Motor neuron (in vitro differentiated cells): ENCODE results near the gene TSPAN6. TPM values are rescaled to one million over a fixed set of nuclear protein-coding genes. Genes with fewer than 3 reads are reported as not detected.
A peak's percentile ranks its signal among the peaks of the same experiment; 100 is the strongest.

Experiments
- ATAC-seq, 8 experiments: fragments of 200-7000 bp; cut with Tn5 transposase; replicated peaks in 6 of 8; 2 replicates each; pipeline ENCODE4 v1.8.0; 2021; ENCODE audit warnings: mild to moderate bottlenecking in 8 of 8, moderate library complexity in 8 of 8
- H3K27ac ChIP-seq, 2 donors: fragments of 250-450 bp; sonication (Bioruptor Pico); 2 replicates each; pipeline ENCODE4 v1.9.0; 2021; ENCODE audit warnings: antibody characterized with exemption in 2 of 2, mild to moderate bottlenecking in 2 of 2, moderate library complexity in 1 of 2
- H3K4me1 ChIP-seq, 2 donors: fragments of 250-450 bp; sonication (Bioruptor Pico); replicated peaks in 1 of 2; 2 replicates each; pipeline ENCODE4 v1.6.1; 2021; ENCODE audit warnings: antibody characterized with exemption in 2 of 2, mild to moderate bottlenecking in 2 of 2, moderate library complexity in 1 of 2
- H3K4me3 ChIP-seq, 5 donors: fragments of 250-450 bp; sonication (Bioruptor Pico); 2 replicates each; pipeline ENCODE4 v1.9.0; 2021; ENCODE audit warnings: antibody characterized with exemption in 5 of 5, mild to moderate bottlenecking in 5 of 5, moderate library complexity in 4 of 5
- WGBS, 10 experiments: fragments of 450-650 bp; shearing (Covaris generic); methylation state at CpG; one replicate each; pipeline ENCODE4 v1.0.0; 2022; 5-methylcytosine and 5-hydroxymethylcytosine counted together
- in situ Hi-C, 9 experiments: fragments of 400-800 bp; cut with MboI; loops; one replicate each; pipeline ENCODE4 v1.15.0; 2021; ENCODE audit warnings: low sequenced_read_pairs in 9 of 9, low pct_unique_long_range_greater_than_20kb in 2 of 9; ENCODE audit not compliant: unreplicated experiment in 9 of 9
- total RNA-seq, 8 experiments: library from RNA; unstranded; fragments of 300-600 nt; gene quantifications; 2 replicates each; pipeline versions ENCODE4 v1.2.3 to v1.2.4, GENCODE V29; 2022

The TSPAN6 gene
- total RNA-seq, 8 experiments from 2014 or later: 20.1 to 65.0 (median 31.5) TPM

DNA sequence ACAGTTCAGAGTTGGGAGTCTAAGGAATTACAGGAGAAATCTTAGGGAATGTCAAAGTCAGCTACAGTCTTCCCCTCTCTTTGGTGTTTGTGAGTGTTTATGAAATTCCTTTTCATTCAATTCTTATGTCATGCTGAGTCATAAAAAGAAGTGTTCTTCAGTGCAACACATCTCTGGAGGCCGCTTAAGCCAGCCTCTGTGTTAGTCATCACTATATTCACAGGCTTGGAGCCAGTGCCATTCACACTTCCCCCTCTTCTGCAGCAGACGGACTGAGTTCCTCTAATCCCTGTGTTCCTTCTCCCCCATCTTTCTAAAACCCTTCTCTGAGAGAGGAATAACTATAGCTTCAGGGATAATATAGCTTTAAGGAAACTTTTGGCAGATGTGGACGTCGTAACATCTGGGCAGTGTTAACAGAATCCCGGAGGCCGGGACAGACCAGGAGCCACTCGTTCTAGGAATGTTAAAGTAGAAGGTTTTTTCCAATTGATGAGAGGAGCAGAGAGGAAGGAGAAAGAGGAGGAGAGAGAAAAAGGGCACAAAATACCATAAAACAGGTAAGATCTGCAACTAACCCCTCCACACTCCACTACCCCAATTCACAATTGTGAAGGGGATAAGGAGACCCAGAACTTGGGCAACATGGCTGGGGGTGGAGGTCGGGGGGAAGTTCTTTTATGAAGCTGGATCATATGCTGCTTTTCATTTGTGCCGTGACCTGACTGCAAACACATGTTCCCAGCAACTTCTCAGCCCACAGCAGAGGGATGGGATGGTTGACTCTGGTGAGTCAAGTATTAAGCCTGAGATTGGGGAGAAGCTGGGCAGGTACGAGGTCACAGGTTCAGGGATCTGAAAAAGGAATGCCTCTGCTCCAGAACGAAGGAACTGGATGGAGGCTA is 7.6 kb upstream of the TSPAN6 start, which contains the start of gene SRPX2:
SRPX2 (plus strand) TSS at position 244 of the 905 bp plus-strand sequence. CDS start 2,124 bp downstream, outside the sequence.
- H3K27ac ChIP-seq: no peak within 1 kb of the TSS
- H3K4me3 ChIP-seq: no peak within 1 kb of the TSS
- in situ Hi-C loops: no loop called here
- H3K4me1 ChIP-seq: no peaks in the 10 kb centered on the region
- ATAC-seq: peak; percentile 76 to 98 (median 86)
- WGBS, 10 experiments: 20 to 83% (median 60%) methylated on average over 1 to 6 of the region's 11 CpGs; no CpG with 5 or more reads in 5 of the 10 experiments

DNA sequence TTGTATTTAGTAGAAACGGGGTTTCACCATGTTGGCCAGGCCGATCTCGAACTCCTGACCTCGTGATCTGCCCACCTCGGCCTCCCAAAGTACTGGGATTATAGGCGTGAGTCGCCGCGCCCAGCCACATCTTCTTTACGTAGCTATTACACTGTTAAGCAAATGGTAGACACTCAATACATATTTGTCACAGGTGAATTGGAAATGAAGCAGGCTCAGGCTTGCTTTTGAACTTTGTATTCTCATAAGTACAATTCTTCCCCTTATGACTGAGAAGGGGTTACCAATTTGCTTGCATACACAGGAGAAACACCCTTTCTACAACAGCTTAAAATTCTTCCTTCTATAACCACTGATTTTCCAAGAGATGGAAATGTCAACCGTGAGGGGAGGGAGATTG is 6.6 kb upstream of the TSPAN6 start:
- WGBS, 10 experiments: 78 to 100% (median 85%) methylated on average over 4 to 5 of the region's 11 CpGs; no CpG with 5 or more reads in 7 of the 10 experiments
- Histone ChIP-seq H3K4me1 (no peaks in the 10 kb centered on the region), H3K27ac (no peak overlapping the region), H3K4me3 (no peak overlapping the region)
- ATAC-seq: no peak
- in situ Hi-C loops: no loop called here

DNA sequence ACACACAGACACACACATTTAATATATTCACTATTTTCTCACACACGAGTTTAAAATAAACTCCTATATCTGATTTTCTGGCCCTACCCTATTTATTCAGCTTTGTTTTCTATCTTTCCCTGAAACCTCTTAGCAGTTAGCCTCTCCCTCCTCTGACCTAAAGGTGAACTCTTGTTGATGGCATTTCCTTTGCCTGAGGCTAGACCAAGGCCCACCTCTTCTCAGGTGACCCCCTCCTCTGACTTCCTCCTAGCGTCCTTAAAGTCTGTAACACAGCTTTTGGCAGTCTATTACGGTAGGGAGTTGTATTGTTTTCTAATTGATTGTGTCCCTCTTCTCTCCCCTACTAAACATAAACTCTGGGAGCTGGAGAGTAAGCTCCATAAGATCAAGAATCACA is 5.7 kb upstream of the TSPAN6 start:
- ATAC-seq: peak in 3 of 8 experiments; percentile 5 to 33 (median 20)
- in situ Hi-C loops: no loop called here
- H3K4me1 ChIP-seq: no peaks in the 10 kb centered on the region
- WGBS, 10 experiments: 17 to 83% (median 55%) methylated on average over 1 to 3 of the region's 3 CpGs; no CpG with 5 or more reads in 4 of the 10 experiments
- no peak overlapping the region for H3K27ac ChIP-seq
- H3K4me3 ChIP-seq: no peak overlapping the region

DNA sequence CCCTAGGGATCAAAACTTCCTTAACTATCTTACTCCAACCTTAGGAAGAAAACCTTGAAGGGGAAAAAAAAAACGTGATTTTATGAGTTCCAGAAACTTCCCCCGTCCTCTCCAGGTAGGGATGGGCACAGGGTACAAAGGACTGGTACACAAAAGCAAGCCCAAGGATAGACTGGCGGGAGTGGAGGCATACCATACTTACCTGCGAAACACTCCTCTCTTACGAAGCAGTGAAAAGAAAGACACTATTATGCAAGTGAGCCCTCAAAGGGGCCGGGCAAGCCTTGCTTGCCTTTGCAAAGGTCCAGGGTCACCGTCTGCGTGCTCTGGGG is 651 bp downstream of the TSPAN6 start:
- peak in 2 of 8 experiments; percentile 34 to 35 for ATAC-seq
- Histone ChIP-seq H3K4me3 (peak overlapping the region; percentile 71 to 89 (median 76)), H3K4me1 (peaks cover 0 to 2% of the 10 kb centered on the region in 2 donors), H3K27ac (peak overlapping the region in 1 of 2 donors; percentile 77)
- in situ Hi-C loops: no loop called here
- 0 to 7% methylated on average over 2 to 3 of the region's 8 CpGs; no CpG with 5 or more reads in 8 of the 10 experiments for WGBS, 10 experiments

DNA sequence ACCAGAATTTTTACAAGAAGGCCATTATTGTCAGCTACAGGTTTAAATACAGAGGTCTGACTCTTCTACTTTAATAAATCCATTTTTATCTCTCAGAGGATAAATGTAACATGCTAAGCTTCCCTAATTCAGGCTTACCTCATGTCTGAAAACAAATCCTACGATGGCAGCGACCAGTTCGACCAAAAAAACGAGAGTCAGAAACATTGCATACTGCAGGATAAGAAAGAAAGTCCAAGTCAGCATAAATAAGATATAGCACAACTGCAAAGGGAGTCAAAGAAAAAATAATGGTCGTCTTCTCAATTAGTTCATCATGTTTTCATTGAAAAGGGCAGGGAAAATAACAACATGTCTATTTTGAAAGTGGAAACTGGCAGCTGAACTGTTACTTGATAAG is 1.6 kb downstream of the TSPAN6 start:
- peak overlapping the region in 1 of 5 donors; percentile 72 for H3K4me3 ChIP-seq
- in situ Hi-C loops: no loop called here
- peaks cover 0 to 9% of the 10 kb centered on the region in 2 donors for H3K4me1 ChIP-seq
- ATAC-seq: no peak
- WGBS, 10 experiments: 14 to 85% (median 60%) methylated on average over 1 to 5 of the region's 5 CpGs; no CpG with 5 or more reads in 3 of the 10 experiments
- no peak overlapping the region for H3K27ac ChIP-seq

DNA sequence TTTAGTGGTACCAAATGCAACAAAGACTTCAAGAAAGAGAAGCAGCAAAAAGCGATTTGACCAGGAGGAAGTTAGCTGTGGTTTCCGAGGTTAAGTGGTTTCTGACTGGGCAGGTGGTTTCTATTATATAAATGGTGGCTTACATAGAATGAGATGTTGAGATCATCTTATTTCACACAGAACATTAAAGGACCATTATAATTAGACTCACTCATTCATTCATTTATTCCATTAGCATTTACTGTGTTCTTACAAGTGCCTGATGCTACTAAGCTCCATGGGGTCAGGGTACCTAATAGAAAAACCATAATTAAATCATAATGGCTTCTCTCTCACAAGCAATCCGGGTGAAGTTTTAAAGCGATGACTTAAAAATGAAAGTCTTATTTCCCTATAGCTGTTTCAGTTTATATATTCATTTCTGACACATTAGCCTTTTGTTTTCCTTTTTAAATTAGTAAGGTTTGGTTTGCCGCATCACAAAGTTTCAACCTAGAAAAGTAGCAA is 10.6 kb downstream of the TSPAN6 start:
- in situ Hi-C loops: no loop called here
- WGBS, 10 experiments: 0 to 100% (median 80%) methylated on average over 1 to 5 of the region's 5 CpGs; no CpG with 5 or more reads in 2 of the 10 experiments
- ATAC-seq: no peak

DNA sequence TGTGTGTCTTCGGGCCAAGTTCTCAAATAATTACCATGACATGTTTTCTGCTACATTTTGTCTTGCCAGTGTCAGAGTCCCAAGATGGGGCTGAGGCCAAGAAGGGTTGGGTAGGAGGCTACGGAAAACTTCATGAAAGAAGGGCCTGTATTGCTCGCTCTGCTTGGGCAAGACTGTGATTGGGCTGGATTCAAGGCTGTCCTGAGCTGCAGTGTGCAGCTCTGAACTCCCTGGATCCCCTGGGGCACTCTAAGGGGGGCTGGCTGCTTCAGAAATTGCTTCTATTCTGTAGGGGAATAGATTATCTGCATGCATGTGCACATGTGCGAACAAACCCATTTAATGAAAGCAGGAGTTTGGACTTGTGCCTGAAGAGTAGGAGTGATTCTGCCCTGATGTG is 13.6 kb downstream of the TSPAN6 start:
- Histone ChIP-seq H3K4me3 (no peak overlapping the region), H3K4me1 (no peaks in the 10 kb centered on the region), H3K27ac (no peak overlapping the region)
- WGBS, 10 experiments: 0 to 100% (median 53%) methylated on average over 1 to 2 of the region's 4 CpGs; no CpG with 5 or more reads in 7 of the 10 experiments
- in situ Hi-C loops: loop anchor here in 1 of 9 experiments (25.0 kb wide), 1 partner anchor 186 kb away; no protein-coding TSS in a partner anchor
- ATAC-seq: peak in 1 of 8 experiments; percentile 74

More for the DNA sequence above, 10.6 kb downstream of the TSPAN6 start:
- H3K4me1 ChIP-seq: peaks cover 0 to 16% of the 10 kb centered on the region in 2 donors
- no peak overlapping the region for H3K27ac ChIP-seq
- H3K4me3 ChIP-seq: no peak overlapping the region

DNA sequence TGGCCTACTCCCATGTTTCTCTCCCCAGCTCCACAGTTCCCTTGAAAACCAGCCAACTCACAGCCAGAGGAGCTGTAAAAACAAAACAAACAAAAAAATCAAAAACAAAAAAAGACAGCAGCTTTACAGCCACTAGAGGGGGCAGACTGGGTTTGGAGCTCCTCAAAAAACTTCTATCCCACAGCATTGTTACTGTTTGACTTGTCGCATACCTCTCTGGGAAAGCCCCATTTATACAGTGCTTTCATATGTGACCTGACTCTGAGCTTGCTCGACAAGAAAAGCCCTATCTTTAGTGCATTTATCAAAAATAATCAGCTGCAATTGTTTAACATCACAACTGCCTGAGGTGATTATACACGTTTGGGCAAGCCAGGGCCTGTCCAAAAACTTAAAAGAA is 21.6 kb downstream of the TSPAN6 start:
- in situ Hi-C loops: loop anchor here in 1 of 9 experiments (25.0 kb wide), 1 partner anchor 178 kb away; no protein-coding TSS in a partner anchor
- Histone ChIP-seq H3K4me3 (no peak overlapping the region), H3K27ac (no peak overlapping the region), H3K4me1 (no peaks in the 10 kb centered on the region)
- 0 to 43% (median 21%) methylated on average over 1 to 3 of the region's 3 CpGs; no CpG with 5 or more reads in 6 of the 10 experiments for WGBS, 10 experiments
- peak in 4 of 8 experiments; percentile 38 to 85 (median 65) for ATAC-seq

DNA sequence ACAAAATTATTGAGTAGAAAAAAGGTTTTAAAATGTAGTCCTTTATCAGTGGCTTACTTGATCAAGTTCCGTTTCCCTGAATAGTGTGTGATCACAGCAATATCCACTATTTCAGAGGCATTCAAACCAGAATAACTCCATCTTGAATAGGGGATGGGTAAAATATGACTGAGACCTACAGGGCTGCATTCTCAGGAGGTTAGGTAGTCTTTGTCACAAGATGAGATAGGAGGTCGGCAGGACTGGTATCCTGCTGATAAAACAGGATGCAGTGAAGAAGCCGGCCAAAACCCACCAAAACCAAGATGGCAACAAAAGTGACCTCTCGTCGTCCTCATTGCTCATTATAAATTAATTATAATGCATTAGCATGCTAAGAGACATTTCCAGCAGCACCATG is 24.7 kb downstream of the TSPAN6 start:
- H3K4me3 ChIP-seq: no peak overlapping the region
- in situ Hi-C loops: loop anchor here in 1 of 9 experiments (25.0 kb wide), 1 partner anchor 175 kb away; no protein-coding TSS in a partner anchor
- H3K4me1 ChIP-seq: peaks cover 0 to 4% of the 10 kb centered on the region in 2 donors
- no peak overlapping the region for H3K27ac ChIP-seq
- WGBS, 10 experiments: 40 to 60% (median 46%) methylated on average over 1 to 4 of the region's 5 CpGs; no CpG with 5 or more reads in 6 of the 10 experiments
- no peak for ATAC-seq

DNA sequence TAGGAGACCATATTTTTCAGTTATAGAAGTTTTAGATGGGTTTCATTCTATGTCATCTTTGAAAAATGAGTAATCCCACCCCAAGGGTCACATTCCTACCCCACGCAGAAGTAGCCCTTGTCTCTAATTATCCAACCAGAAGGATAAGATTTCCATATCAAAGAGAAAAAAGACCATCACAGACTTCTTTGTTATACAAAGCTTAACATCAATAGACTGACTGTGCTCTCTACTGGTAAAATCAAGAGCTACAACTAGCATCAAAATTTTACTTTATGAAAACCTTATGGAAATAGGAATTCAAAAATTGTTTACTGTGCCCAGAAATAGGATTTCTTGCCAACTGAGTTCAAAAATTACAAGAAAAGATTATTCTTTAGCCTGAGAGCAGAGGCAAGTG is 27.0 kb downstream of the TSPAN6 start:
- no peak for ATAC-seq

DNA sequence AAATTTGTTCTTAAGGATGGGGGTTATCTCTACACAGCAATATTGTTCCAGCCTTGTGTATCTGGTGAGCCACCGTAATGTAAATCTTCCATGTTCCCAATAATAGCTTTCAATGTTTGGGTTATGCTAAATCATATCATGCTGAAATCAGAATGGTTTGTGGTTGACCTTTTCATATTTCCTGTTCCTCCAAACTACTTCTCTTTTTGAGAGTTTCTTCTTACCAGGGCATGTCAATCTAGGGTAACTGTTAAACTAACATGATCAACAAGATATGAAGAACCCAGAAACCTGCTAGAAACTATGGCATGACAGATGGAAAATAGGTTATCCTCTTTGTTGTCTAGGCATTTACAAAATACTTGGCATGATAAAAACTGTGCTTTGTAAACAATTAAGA is 29.9 kb downstream of the TSPAN6 start:
- in situ Hi-C loops: loop anchor here in 1 of 9 experiments (25.0 kb wide), 1 partner anchor 169 kb away; no protein-coding TSS in a partner anchor
- WGBS, 10 experiments: 80 to 100% (median 90%) methylated on average over 1 of the region's 1 CpG; no CpG with 5 or more reads in 6 of the 10 experiments
- no peak overlapping the region for H3K4me3 ChIP-seq
- no peak overlapping the region for H3K27ac ChIP-seq
- no peak for ATAC-seq
- peaks cover 0 to 4% of the 10 kb centered on the region in 2 donors for H3K4me1 ChIP-seq

More for the DNA sequence above, 27.0 kb downstream of the TSPAN6 start:
- 0% methylated on average over 1 of the region's 1 CpG; no CpG with 5 or more reads in 8 of the 10 experiments for WGBS, 10 experiments
- Histone ChIP-seq H3K27ac (no peak overlapping the region), H3K4me1 (peaks cover 0 to 4% of the 10 kb centered on the region in 2 donors), H3K4me3 (no peak overlapping the region)
- in situ Hi-C loops: loop anchor here in 1 of 9 experiments (25.0 kb wide), 1 partner anchor 172 kb away; no protein-coding TSS in a partner anchor

DNA sequence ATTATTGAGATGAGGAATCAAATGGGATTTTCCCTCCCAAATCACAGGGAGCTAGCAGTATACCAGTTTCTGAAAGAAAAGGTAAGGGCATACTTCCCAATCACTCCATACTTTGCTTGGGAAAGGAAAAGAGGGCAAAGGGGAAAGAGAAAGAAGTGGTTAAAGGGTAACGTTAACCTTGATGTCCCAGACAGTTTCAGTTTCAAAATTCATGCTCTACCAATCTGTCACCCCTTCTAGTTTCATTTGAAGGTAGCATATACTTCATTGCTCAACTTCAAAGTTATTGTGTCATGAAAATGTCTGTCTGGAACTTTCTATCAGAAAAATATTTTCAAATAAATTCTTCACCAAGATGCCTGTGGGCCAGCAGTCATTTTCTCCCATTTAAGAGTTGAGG is 35.8 kb downstream of the TSPAN6 start:
- Histone ChIP-seq H3K4me3 (no peak overlapping the region), H3K27ac (no peak overlapping the region), H3K4me1 (no peaks in the 10 kb centered on the region)
- in situ Hi-C loops: loop anchor here in 1 of 9 experiments (25.0 kb wide), 1 partner anchor 163 kb away; no protein-coding TSS in a partner anchor
- ATAC-seq: no peak
- WGBS, 10 experiments: 67 to 73% methylated on average over 1 of the region's 1 CpG; no CpG with 5 or more reads in 8 of the 10 experiments

DNA sequence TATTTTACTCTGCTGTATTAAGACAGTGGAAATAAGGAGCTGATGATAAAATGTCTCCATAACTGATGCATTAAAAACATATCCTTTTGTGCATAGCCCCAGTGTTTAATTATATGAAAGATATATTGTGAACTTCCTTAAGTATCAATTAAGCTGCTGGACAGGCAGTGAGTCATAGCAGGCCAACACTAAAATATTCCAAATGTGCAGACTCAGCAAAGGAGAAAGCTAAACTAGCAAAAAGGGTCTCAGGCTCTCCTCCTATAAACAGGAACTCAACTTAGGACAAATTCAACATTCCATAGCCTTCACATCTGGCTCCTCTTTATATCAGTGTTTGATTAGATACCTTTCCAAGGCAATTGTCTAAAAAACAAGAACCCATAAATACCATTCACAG is 36.3 kb downstream of the TSPAN6 start:
- in situ Hi-C loops: loop anchor here in 1 of 9 experiments (25.0 kb wide), 1 partner anchor 163 kb away; no protein-coding TSS in a partner anchor
- no peak overlapping the region for H3K27ac ChIP-seq
- ATAC-seq: no peak
- H3K4me1 ChIP-seq: no peaks in the 10 kb centered on the region
- H3K4me3 ChIP-seq: no peak overlapping the region
